H1 (cell line): ENCODE results near the gene CRYGS. TPM values are rescaled to one million over a fixed set of nuclear protein-coding genes. Genes with fewer than 3 reads are reported as not detected.

Experiments used
- CTCF ChIA-PET: fragments of 300-600 bp; sonication (Branson Sonifier 250); formaldehyde crosslinking; loops from one replicate; lab custom pipeline; 2021; ENCODE audit not compliant: partially characterized antibody; lab: Charles Lee
- POLR2A ChIA-PET: fragments of 300-600 bp; sonication (Branson Sonifier 250); formaldehyde crosslinking; loops from one replicate; lab custom pipeline; 2021; ENCODE audit warnings: inconsistent platforms; ENCODE audit not compliant: partially characterized antibody; lab: Charles Lee
- DNase-seq, 2 experiments: peaks; one replicate each; pipeline versions ENCODE4 v3.0.0 to v3.0.0-alpha.2; 2010 to 2022; ENCODE audit warnings: low spot score in 2 of 2, low read depth in 1 of 2, mixed read lengths in 1 of 2
- FAIRE-seq: peaks from 2 replicates; lab custom pipeline; 2011; peaks lifted over from hg19 to GRCh38; lab: Jason Lieb, UNC
- H2AFZ ChIP-seq: 2 replicates; pipeline ENCODE4 v1.8.1; 2012; ENCODE audit warnings: low read length, inconsistent platforms
- H2AK5ac ChIP-seq: 2 replicates; pipeline ENCODE4 v1.6.1; 2013; ENCODE audit warnings: low read depth, low read length
- H2BK120ac ChIP-seq: replicated peaks from 2 replicates; pipeline ENCODE3; 2013; ENCODE audit warnings: low read depth, low read length, inconsistent platforms
- H2BK12ac ChIP-seq: 2 replicates; pipeline ENCODE4 v1.6.1; 2013; ENCODE audit warnings: low read depth, low read length
- H2BK15ac ChIP-seq: 2 replicates; pipeline ENCODE4 v1.6.1; 2013; ENCODE audit warnings: low read length
- H2BK20ac ChIP-seq: 2 replicates; pipeline ENCODE4 v1.6.1; 2013; ENCODE audit warnings: low read length
- H2BK5ac ChIP-seq: 2 replicates; pipeline ENCODE4 v1.6.1; 2013; ENCODE audit warnings: low read depth, low read length
- H3K14ac ChIP-seq: 2 replicates; pipeline ENCODE4 v1.6.1; 2013; ENCODE audit warnings: inconsistent platforms; ENCODE audit not compliant: insufficient read length
- H3K18ac ChIP-seq: 2 replicates; pipeline ENCODE4 v1.6.1; 2013; ENCODE audit warnings: low read length; ENCODE audit errors: extremely low read depth
- H3K23ac ChIP-seq: 2 replicates; pipeline ENCODE4 v1.6.1; 2013; ENCODE audit warnings: inconsistent platforms; ENCODE audit not compliant: insufficient read length
- H3K23me2 ChIP-seq: 2 replicates; pipeline ENCODE4 v1.6.1; 2013; ENCODE audit warnings: low read depth, low read length
- H3K27ac ChIP-seq: 2 replicates; pipeline ENCODE4 v1.6.1; 2011; ENCODE audit warnings: low read depth, low read length, inconsistent platforms
- H3K27me3 ChIP-seq, 4 experiments: replicated peaks in 1 of 4; 1 replicate in 1 of 4; 2 replicates in 3 of 4; pipeline versions ENCODE4 v1.6.1 to v1.8.1; 2011 to 2013; ENCODE audit warnings: low read length in 3 of 4, mild to moderate bottlenecking in 3 of 4, inconsistent platforms in 2 of 4, mixed read lengths in 2 of 4, moderate library complexity in 1 of 4; ENCODE audit not compliant: control insufficient read depth in 3 of 4, insufficient read depth in 3 of 4; ENCODE audit errors: extremely low read depth in 1 of 4
- H3K36me3 ChIP-seq, 4 experiments: 2 replicates each; pipeline versions ENCODE4 v1.6.1 to v1.8.1; 2011 to 2013; ENCODE audit warnings: mild to moderate bottlenecking in 4 of 4, low read length in 3 of 4, moderate library complexity in 2 of 4, control low read depth in 1 of 4, inconsistent platforms in 1 of 4; ENCODE audit not compliant: insufficient read depth in 4 of 4, control insufficient read depth in 2 of 4
- H3K4ac ChIP-seq: replicated peaks from 2 replicates; pipeline ENCODE3; 2013; ENCODE audit warnings: low read length, low read depth, mixed read lengths, inconsistent platforms; ENCODE audit not compliant: insufficient read length
- H3K4me1 ChIP-seq, 4 experiments: replicated peaks in 1 of 4; 1 replicate in 1 of 4; 2 replicates in 3 of 4; pipeline versions ENCODE4 v1.6.1 to v1.8.1; 2011 to 2013; ENCODE audit warnings: low read length in 3 of 4, inconsistent platforms in 2 of 4, mixed read lengths in 1 of 4; ENCODE audit not compliant: insufficient read depth in 4 of 4, control insufficient read depth in 3 of 4
- H3K4me2 ChIP-seq, 2 experiments: 2 replicates each; pipeline versions ENCODE4 v1.6.1 to v1.8.1; 2011 to 2013; ENCODE audit warnings: low read depth in 2 of 2, low read length in 2 of 2, control low read depth in 1 of 2, inconsistent platforms in 1 of 2, mild to moderate bottlenecking in 1 of 2; ENCODE audit not compliant: insufficient read depth in 1 of 2
- H3K4me3 ChIP-seq, 4 experiments: fragments of 200-600, 300-600 bp in 1 of 4; sonication (generic), shearing (Covaris generic), sonication (Bioruptor Twin) in 1 of 4; 2 replicates each; pipeline versions ENCODE4 v1.5.1 to v1.8.1; 2011 to 2016; ENCODE audit warnings: low read length in 4 of 4, low read depth in 3 of 4, control low read depth in 2 of 4, inconsistent platforms in 2 of 4, mild to moderate bottlenecking in 2 of 4, mixed read lengths in 1 of 4, moderate library complexity in 1 of 4; ENCODE audit not compliant: insufficient read depth in 2 of 4; ENCODE audit errors: extremely low read depth in 1 of 4
- H3K56ac ChIP-seq: replicated peaks from 2 replicates; pipeline ENCODE3; 2013; ENCODE audit warnings: low read depth, mild to moderate bottlenecking, mixed read lengths, low read length, inconsistent platforms; ENCODE audit not compliant: insufficient read length
- H3K79me1 ChIP-seq: 2 replicates; pipeline ENCODE4 v1.6.1; 2013; ENCODE audit warnings: low read depth, low read length, control low read depth
- H3K79me2 ChIP-seq, 2 experiments: 2 replicates each; pipeline versions ENCODE4 v1.6.1 to v1.8.1; 2012 to 2013; ENCODE audit warnings: low read length in 2 of 2, mild to moderate bottlenecking in 2 of 2, inconsistent platforms in 1 of 2; ENCODE audit not compliant: insufficient read depth in 2 of 2, control insufficient read depth in 1 of 2
- H3K9ac ChIP-seq, 4 experiments: replicated peaks in 1 of 4; 1 replicate in 1 of 4; 2 replicates in 3 of 4; pipeline versions ENCODE4 v1.6.1 to v1.8.1; 2011 to 2013; ENCODE audit warnings: low read depth in 3 of 4, low read length in 3 of 4, control low read depth in 2 of 4, mild to moderate bottlenecking in 2 of 4, moderate library complexity in 2 of 4, inconsistent platforms in 1 of 4; ENCODE audit errors: extremely low read depth in 1 of 4
- H3K9me3 ChIP-seq, 2 experiments: 2 replicates each; pipeline versions ENCODE4 v1.6.1 to v1.8.1; 2012 to 2013; ENCODE audit warnings: mild to moderate bottlenecking in 2 of 2, moderate library complexity in 2 of 2, control low read depth in 1 of 2, inconsistent platforms in 1 of 2, low read depth in 1 of 2, low read length in 1 of 2, mixed read lengths in 1 of 2; ENCODE audit not compliant: insufficient read depth in 2 of 2
- H4K20me1 ChIP-seq, 2 experiments: replicated peaks in 1 of 2; 2 replicates each; pipeline versions ENCODE3 to v1.8.1; 2011 to 2013; ENCODE audit warnings: inconsistent platforms in 2 of 2, low read length in 2 of 2, mild to moderate bottlenecking in 1 of 2; ENCODE audit not compliant: insufficient read depth in 2 of 2, control insufficient read depth in 1 of 2
- H4K5ac ChIP-seq: 2 replicates; pipeline ENCODE4 v1.6.1; 2013; ENCODE audit warnings: low read length, low read depth, mixed read lengths, inconsistent platforms; ENCODE audit not compliant: insufficient read length
- H4K8ac ChIP-seq: 2 replicates; pipeline ENCODE4 v1.8.0; 2013; ENCODE audit warnings: mild to moderate bottlenecking, moderate library complexity, low read length, inconsistent platforms; ENCODE audit not compliant: insufficient read depth; ENCODE audit errors: extremely low read depth
- H4K91ac ChIP-seq: replicated peaks from 2 replicates; pipeline ENCODE3; 2013; ENCODE audit warnings: low read length, mixed read lengths, inconsistent platforms; ENCODE audit not compliant: insufficient read length
- ASH2L ChIP-seq: fragments of 200-600, 300-600 bp; sonication (generic); IDR thresholded peaks from one replicate; pipeline ENCODE4 v1.7.1; 2017; ENCODE audit warnings: low read length
- BRCA1 ChIP-seq: IDR thresholded peaks from 2 replicates; pipeline ENCODE4 v1.6.1; 2012; ENCODE audit warnings: low read depth, low read length, improper control_type of control experiment
- CBX5 ChIP-seq: fragments of 300-800, 300-1000 bp; sonication (generic); IDR thresholded peaks from 2 replicates; pipeline ENCODE4 v1.7.1; 2016; ENCODE audit warnings: antibody characterized with exemption, low read length, low read depth
- CEBPB ChIP-seq: IDR thresholded peaks from 2 replicates; pipeline ENCODE4 v1.6.1; 2012; ENCODE audit warnings: low read depth, low read length
- JUND ChIP-seq: IDR thresholded peaks from 2 replicates; pipeline ENCODE4 v1.6.1; 2011; ENCODE audit warnings: mild to moderate bottlenecking, improper control_type of control experiment, low read length
- POLR2A ChIP-seq, 2 experiments: IDR thresholded peaks; 1 replicate in 1 of 2; 2 replicates in 1 of 2; pipeline ENCODE4 v1.6.1; 2011; ENCODE audit warnings: low read depth in 2 of 2, low read length in 2 of 2, mild to moderate bottlenecking in 2 of 2; ENCODE audit errors: control extremely low read depth in 1 of 2
- RAD21 ChIP-seq, 2 experiments: IDR thresholded peaks in 1 of 2; conservative IDR thresholded peaks in 1 of 2; 2 replicates each; pipeline ENCODE4 v1.6.1; 2011; ENCODE audit warnings: low read depth in 2 of 2, low read length in 2 of 2, improper control_type of control experiment in 1 of 2, inconsistent platforms in 1 of 2, mild to moderate bottlenecking in 1 of 2, moderate library complexity in 1 of 2
- RBBP5 ChIP-seq: IDR thresholded peaks from 2 replicates; pipeline ENCODE4 v1.7.1; 2012; ENCODE audit warnings: low read depth, mild to moderate bottlenecking, inconsistent platforms, low read length, moderate library complexity, borderline replicate concordance
- RXRA ChIP-seq: IDR thresholded peaks from 2 replicates; pipeline ENCODE4 v1.6.1; 2011; ENCODE audit warnings: low read depth, mild to moderate bottlenecking, low read length, moderate library complexity; ENCODE audit not compliant: insufficient read depth
- SIN3A ChIP-seq, 2 experiments: IDR thresholded peaks in 1 of 2; conservative IDR thresholded peaks in 1 of 2; 2 replicates each; pipeline ENCODE4 v1.6.1; 2011 to 2012; ENCODE audit warnings: low read length in 2 of 2, improper control_type of control experiment in 1 of 2, low read depth in 1 of 2, mild to moderate bottlenecking in 1 of 2
- SP1 ChIP-seq: IDR thresholded peaks from 2 replicates; pipeline ENCODE4 v1.6.1; 2011; ENCODE audit warnings: low read depth, low read length
- TCF12 ChIP-seq: IDR thresholded peaks from 2 replicates; pipeline ENCODE4 v1.6.1; 2011; ENCODE audit warnings: low read depth, mild to moderate bottlenecking, low read length
- USF2 ChIP-seq: IDR thresholded peaks from 2 replicates; pipeline ENCODE4 v1.6.1; 2011; ENCODE audit warnings: low read length, improper control_type of control experiment
- polyA plus RNA-seq, 7 experiments: library from polyadenylated mRNA; depleted of rRNA in 3 of 7; stranded (reverse) in 5 of 7; unstranded in 2 of 7; fragments of >200 nt in 5 of 7; fragments of 200-250 nt in 2 of 7; gene quantifications; 1 replicate in 5 of 7; 2 replicates in 1 of 7; 4 replicates in 1 of 7; pipeline versions ENCODE4 v1.2.1 to v1.2.3, GENCODE V29; 2011 to 2013; ENCODE audit warnings: missing spikeins in 2 of 7, mixed read lengths in 2 of 7
- total RNA-seq: library from RNA; stranded (reverse); fragmentation: NEBNext Ultra II Directional; extraction: Animal tissue kit (Norgen Biotek cat#: 25700); gene quantifications from 2 replicates; pipeline ENCODE4 v1.2.1, GENCODE V29; 2021

CRYGS gene
- total and polyA plus RNA-seq, 2 of the 8 experiments (the other 6 are each of a cell fraction or from before 2014, with no cell fraction given): 1.5 to 1.8 TPM

DNA sequence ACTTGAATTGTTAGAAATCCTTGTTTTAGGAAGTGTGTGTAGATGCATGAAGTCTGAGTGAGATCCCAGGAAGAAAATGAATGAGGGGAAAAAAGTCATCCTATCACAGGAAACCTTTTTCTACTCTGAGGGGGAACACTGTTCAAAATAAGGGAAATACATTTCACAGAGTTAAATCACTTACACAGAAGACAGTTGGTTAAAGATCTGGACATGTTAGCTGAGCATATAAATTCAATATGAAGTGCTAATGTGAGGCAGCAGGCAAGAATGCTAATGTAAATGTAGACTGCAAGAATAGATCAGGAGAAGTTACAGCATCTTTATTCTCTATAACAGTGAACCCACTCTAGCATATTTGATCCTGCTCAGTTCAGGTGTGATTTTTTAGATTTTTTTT lies 20.4 kb upstream of the CRYGS start:
- no peak for FAIRE-seq
- Histone ChIP-seq H3K23me2 (peaks cover 7% of the 10 kb centered on the region), H3K4me3 (no peak overlapping the region), H3K9me3 (no peaks in the 10 kb centered on the region), H3K79me1 (no peaks in the 10 kb centered on the region)
- POLR2A ChIA-PET: no interaction called here
- TF ChIP-seq SIN3A (conservative IDR thresholded peaks at IDR 0.05 in 1 of 2, IDR thresholded peaks at IDR 0.05 in 1 of 2; ENCODE audit: low read depth in 1 of 2, low read length in 2 of 2): no peak
- no peak for TF ChIP-seq ASH2L
- no peak for TF ChIP-seq RBBP5
- no peak for TF ChIP-seq TCF12
- TF ChIP-seq SP1: no peak
- TF ChIP-seq POLR2A (IDR thresholded peaks at IDR 0.05; ENCODE audit: control extremely low read depth in 1 of 2, low read depth in 2 of 2, low read length in 2 of 2): no peak
- TF ChIP-seq JUND: no peak
- no peak for TF ChIP-seq RAD21 (IDR thresholded peaks at IDR 0.05 in 1 of 2, conservative IDR thresholded peaks at IDR 0.05 in 1 of 2; ENCODE audit: low read depth in 2 of 2, low read length in 2 of 2)
- no peak for TF ChIP-seq CEBPB
- TF ChIP-seq BRCA1: no peak
- no peak for TF ChIP-seq CBX5
- no peak for TF ChIP-seq USF2
- no peak for TF ChIP-seq RXRA
- TF ChIP-seq, all 59 proteins: peak for 0
- no peak overlapping the region for H3K18ac ChIP-seq
- peaks cover 0 to 5% (median 1%) of the 10 kb centered on the region in 4 experiments; a peak in 4 of 7 replicates for H3K4me1 ChIP-seq
- no peak overlapping the region for H3K27ac ChIP-seq
- H2BK20ac ChIP-seq: no peak overlapping the region
- no peak overlapping the region for H2BK12ac ChIP-seq
- no peak overlapping the region for H3K9ac ChIP-seq
- no peak overlapping the region for H4K91ac ChIP-seq
- no peak overlapping the region for H3K14ac ChIP-seq
- H3K56ac ChIP-seq: no peak overlapping the region
- H3K36me3 ChIP-seq: no peaks in the 10 kb centered on the region; a peak in 1 of 8 replicates
- CTCF ChIA-PET: no interaction called here
- H2AK5ac ChIP-seq: no peak overlapping the region
- no peaks in the 10 kb centered on the region for H3K27me3 ChIP-seq
- peaks cover 0 to 5% of the 10 kb centered on the region in 2 experiments; a peak in 1 of 4 replicates for H3K79me2 ChIP-seq
- no peak overlapping the region for H2AFZ ChIP-seq
- H3K23ac ChIP-seq: no peak overlapping the region
- H2BK15ac ChIP-seq: no peak overlapping the region
- no peak overlapping the region for H2BK5ac ChIP-seq
- no peaks in the 10 kb centered on the region for H4K20me1 ChIP-seq
- no peak overlapping the region for H4K8ac ChIP-seq
- DNase-seq: no peak
- H3K4ac ChIP-seq: no peak overlapping the region
- H4K5ac ChIP-seq: no peak overlapping the region
- H2BK120ac ChIP-seq: no peak overlapping the region
- no peak overlapping the region for H3K4me2 ChIP-seq
